ENCODE data around the gene RAB11A.

RAB11A gene

GRCh38 chr15:65918357-65918920 lies 49.1 kb downstream of the RAB11A start:
- DNase-seq: no peak

- no peak for DNase-seq
Measured at GRCh38 chr15:65918945-65919344, 49.7 kb downstream of the RAB11A start.

- DNase-seq: no peak
Measured at GRCh38 chr15:65919353-65919752, 50.1 kb downstream of the RAB11A start.

GRCh38 chr15:65920121-65920520 lies 50.8 kb downstream of the RAB11A start:
- no peak for DNase-seq

- DNase-seq: no peak
Measured at GRCh38 chr15:65920825-65921309, 51.6 kb downstream of the RAB11A start.

GRCh38 chr15:65921780-65922179 lies 52.5 kb downstream of the RAB11A start:
- DNase-seq: no peak

- DNase-seq: no peak
Measured at GRCh38 chr15:65922621-65923020, 53.3 kb downstream of the RAB11A start.

- no peak for DNase-seq
Measured at GRCh38 chr15:65923264-65923663, 54.0 kb downstream of the RAB11A start.

GRCh38 chr15:65924004-65924403 lies 54.7 kb downstream of the RAB11A start:
- DNase-seq: no peak

- DNase-seq: no peak
Measured at GRCh38 chr15:65925338-65925737, 56.0 kb downstream of the RAB11A start.

GRCh38 chr15:65926459-65926858 lies 57.2 kb downstream of the RAB11A start:
- DNase-seq: no peak

GRCh38 chr15:65926899-65927298 lies 57.6 kb downstream of the RAB11A start:
- no peak for DNase-seq

GRCh38 chr15:65927545-65927944 lies 58.3 kb downstream of the RAB11A start:
- no peak for DNase-seq

- no peak for DNase-seq
Measured at GRCh38 chr15:65929573-65929972, 60.3 kb downstream of the RAB11A start.

GRCh38 chr15:65930134-65930533 lies 60.8 kb downstream of the RAB11A start:
- DNase-seq: no peak

- no peak for DNase-seq
Measured at GRCh38 chr15:65931221-65931620, 61.9 kb downstream of the RAB11A start.

GRCh38 chr15:65935391-65935790 lies 66.1 kb downstream of the RAB11A start:
- no peak for DNase-seq

- no peak for DNase-seq
Measured at GRCh38 chr15:65936282-65936681, 67.0 kb downstream of the RAB11A start.

- DNase-seq: no peak
Measured at GRCh38 chr15:65937054-65937453, 67.8 kb downstream of the RAB11A start.

- no peak for DNase-seq
Measured at GRCh38 chr15:65937476-65937875, 68.2 kb downstream of the RAB11A start.

GRCh38 chr15:65938604-65939003 lies 69.3 kb downstream of the RAB11A start:
- DNase-seq: no peak

- no peak for DNase-seq
Measured at GRCh38 chr15:65939901-65940617, 70.8 kb downstream of the RAB11A start.

GRCh38 chr15:65940618-65940909 lies 71.3 kb downstream of the RAB11A start:
- DNase-seq: no peak

Data from effector CD8-positive, alpha-beta T cell (primary cell).